ENCODE data around the gene MAEL.

DNA sequence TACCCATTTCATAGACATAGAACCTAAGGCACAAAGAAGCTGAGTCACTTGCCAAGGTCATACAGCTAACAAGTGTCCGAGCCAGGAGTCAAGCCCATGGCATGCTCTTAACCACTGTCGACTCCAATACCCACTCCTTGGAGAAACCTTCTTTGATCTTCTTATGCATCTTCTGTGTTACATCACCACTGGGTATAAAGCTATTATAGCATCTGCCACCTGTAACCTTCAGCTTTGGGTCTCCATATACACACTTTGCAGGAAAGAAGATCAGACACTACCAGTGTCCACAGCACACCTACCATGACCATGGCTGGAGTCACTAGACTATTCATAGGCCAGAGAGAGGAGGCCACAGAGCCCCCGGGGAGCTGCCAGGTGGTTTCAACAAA is 72.0 kb downstream of the MAEL start:
- TF ChIP-seq EZH2phosphoT487 (IDR thresholded peaks at IDR 0.05; ENCODE audit: borderline replicate concordance) = no peak
- TF ChIP-seq, protein P1, sequence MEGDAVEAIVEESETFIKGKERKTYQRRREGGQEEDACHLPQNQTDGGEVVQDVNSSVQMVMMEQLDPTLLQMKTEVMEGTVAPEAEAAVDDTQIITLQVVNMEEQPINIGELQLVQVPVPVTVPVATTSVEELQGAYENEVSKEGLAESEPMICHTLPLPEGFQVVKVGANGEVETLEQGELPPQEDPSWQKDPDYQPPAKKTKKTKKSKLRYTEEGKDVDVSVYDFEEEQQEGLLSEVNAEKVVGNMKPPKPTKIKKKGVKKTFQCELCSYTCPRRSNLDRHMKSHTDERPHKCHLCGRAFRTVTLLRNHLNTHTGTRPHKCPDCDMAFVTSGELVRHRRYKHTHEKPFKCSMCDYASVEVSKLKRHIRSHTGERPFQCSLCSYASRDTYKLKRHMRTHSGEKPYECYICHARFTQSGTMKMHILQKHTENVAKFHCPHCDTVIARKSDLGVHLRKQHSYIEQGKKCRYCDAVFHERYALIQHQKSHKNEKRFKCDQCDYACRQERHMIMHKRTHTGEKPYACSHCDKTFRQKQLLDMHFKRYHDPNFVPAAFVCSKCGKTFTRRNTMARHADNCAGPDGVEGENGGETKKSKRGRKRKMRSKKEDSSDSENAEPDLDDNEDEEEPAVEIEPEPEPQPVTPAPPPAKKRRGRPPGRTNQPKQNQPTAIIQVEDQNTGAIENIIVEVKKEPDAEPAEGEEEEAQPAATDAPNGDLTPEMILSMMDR (conservative IDR thresholded peaks at IDR 0.05; ENCODE audit: low read length) = no peak

Data from Loucy (cell line).